ENCODE results near the gene TAOK3. TPM values are rescaled to one million over a fixed set of nuclear protein-coding genes. Genes with fewer than 3 reads are reported as not detected.
"Not testable (repeated sequence)": the region's sequence is repeated elsewhere in the genome, so short reads cannot be mapped to it uniquely, and the experiment has no call there.

The TAOK3 gene
- polyA plus RNA-seq, 3 donors from 2014 or later: 62.1 to 162 (median 75.4) TPM

DNA sequence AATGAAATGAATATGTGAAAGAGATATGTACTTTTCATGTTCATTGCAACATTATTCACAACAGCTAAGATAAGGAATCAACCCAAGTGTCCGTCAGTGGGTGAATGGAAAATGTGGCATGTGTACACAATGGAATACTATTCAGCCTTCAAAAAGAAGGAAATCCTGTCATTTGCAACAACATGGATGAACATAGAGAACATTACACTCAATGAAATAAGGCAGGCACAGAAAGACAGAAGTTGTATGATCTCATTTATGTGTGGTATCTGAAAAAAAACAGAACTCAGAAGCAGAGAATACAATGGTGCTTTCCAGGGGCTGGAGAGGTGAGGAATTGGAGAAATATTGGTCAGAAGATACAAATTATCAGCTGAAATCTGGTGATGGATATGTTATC lies 54.0 kb downstream of the TAOK3 start:
- DNase-seq: no peak
- peak overlapping the region in 2 of 6 donors; percentile 26 to 75 for H3K27ac Mint-ChIP-seq
- H3K9me3 Mint-ChIP-seq: no peaks in the 10 kb centered on the region
- no peak overlapping the region for H3K4me3 Mint-ChIP-seq
- H3K4me1 Mint-ChIP-seq: peaks cover 50 to 89% of the 10 kb centered on the region in 2 donors
- peaks cover 0 to 3% (median 0%) of the 10 kb centered on the region in 3 donors for H3K36me3 Mint-ChIP-seq
- no peaks in the 10 kb centered on the region for H3K27me3 Mint-ChIP-seq (ENCODE audit: low read depth in 3 of 3)

DNA sequence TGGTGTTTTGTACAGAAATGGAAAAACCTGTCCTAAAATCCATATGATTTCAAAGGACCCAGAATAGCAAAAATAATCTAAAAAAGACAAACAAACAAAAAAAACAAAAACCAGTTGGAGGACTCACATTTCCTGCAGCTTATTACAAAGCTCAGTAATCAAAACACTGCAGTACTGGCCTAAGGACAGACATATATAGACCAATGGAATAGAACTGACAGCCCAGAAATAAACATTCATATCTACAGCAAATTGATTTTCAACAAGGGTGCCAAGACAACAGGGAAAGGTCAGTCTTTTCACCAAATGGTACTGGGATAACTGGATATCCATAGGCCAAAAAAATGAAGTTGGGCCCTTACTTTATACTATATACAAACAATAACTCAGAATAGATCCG lies 55.0 kb downstream of the TAOK3 start:
- no peaks in the 10 kb centered on the region for H3K9me3 Mint-ChIP-seq
- H3K27ac Mint-ChIP-seq: peak overlapping the region in 1 of 6 donors; percentile 49
- H3K4me3 Mint-ChIP-seq: no peak overlapping the region
- peaks cover 0 to 3% (median 0%) of the 10 kb centered on the region in 3 donors for H3K36me3 Mint-ChIP-seq
- no peak for DNase-seq
- peaks cover 53 to 88% of the 10 kb centered on the region in 2 donors for H3K4me1 Mint-ChIP-seq
- H3K27me3 Mint-ChIP-seq (ENCODE audit: low read depth in 3 of 3): no peaks in the 10 kb centered on the region

DNA sequence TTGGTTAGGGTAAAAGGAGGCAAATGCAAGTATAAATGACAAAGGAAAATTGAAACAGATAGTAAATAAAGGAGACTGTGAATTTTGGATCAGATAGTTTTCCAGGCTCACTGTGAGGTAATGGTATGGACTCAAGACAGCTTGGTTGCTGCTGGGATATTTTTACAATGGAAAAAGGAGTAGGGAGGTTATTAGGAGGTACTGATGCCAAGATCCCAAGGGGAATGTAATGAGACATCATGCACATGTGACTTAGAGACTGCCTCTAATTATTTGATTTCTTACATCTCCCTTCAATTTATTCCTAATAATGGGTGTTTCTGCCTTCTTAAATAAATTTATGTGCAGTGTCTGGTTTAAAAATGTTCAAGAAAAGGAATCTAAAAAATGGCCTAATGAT lies 56.9 kb downstream of the TAOK3 start:
- H3K4me1 Mint-ChIP-seq: peaks cover 58 to 89% of the 10 kb centered on the region in 2 donors

DNA sequence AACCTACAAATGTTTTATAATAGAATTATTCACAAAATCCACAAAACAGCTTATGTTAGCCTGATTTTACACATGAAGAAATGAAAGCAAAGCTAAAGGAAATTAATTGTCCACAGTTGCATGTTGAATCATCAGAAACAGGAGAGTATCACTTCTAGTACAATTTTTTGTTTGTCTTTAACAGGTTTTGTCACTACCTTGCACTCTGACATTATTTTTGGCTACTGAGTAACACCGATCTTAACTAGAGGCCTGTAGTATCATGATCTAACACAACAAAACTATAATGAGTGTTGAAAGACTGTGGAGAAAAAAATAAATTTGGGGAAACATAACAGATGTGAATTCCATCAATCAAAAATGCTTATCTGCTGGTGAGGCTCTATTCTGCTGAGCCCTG lies 60.1 kb downstream of the TAOK3 start:
- peaks cover 0 to 3% (median 0%) of the 10 kb centered on the region in 3 donors for H3K36me3 Mint-ChIP-seq
- peak overlapping the region in 2 of 5 donors; percentile 3 to 31 for H3K4me3 Mint-ChIP-seq
- H3K27ac Mint-ChIP-seq: peak overlapping the region; percentile 10 to 70 (median 46)
- no peaks in the 10 kb centered on the region for H3K27me3 Mint-ChIP-seq (ENCODE audit: low read depth in 3 of 3)
- no peak for DNase-seq
- peaks cover 70 to 91% of the 10 kb centered on the region in 2 donors for H3K4me1 Mint-ChIP-seq
- H3K9me3 Mint-ChIP-seq: no peaks in the 10 kb centered on the region

More for the DNA sequence above, 56.9 kb downstream of the TAOK3 start:
- Mint-ChIP-seq H3K27ac (peak overlapping the region in 5 of 6 donors; percentile 13 to 68 (median 63)), H3K9me3 (no peaks in the 10 kb centered on the region), H3K4me3 (no peak overlapping the region), H3K27me3 (ENCODE audit: low read depth in 3 of 3) (no peaks in the 10 kb centered on the region), H3K36me3 (peaks cover 0 to 3% (median 0%) of the 10 kb centered on the region in 3 donors)
- no peak for DNase-seq

DNA sequence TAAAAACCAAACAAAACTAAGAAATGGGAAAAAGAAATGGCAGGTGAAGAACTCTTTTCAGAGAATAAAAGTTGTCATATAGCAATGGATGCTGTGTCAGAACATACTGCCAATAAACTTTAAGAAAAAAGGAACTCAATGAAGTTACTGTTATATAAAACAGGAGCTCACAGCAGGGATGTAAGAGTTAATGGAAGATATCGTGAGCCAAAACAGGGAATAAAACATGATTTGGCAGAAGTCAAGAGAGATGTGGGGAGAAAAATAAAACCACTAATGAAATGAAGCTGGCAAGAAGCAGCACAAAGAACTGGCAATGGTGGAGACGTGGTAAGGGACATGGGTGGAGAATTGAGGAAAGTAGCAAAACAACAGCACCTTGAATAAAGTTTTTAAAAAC lies 61.0 kb downstream of the TAOK3 start:
- H3K27me3 Mint-ChIP-seq (ENCODE audit: low read depth in 3 of 3): no peaks in the 10 kb centered on the region
- H3K4me1 Mint-ChIP-seq: peaks cover 76 to 97% of the 10 kb centered on the region in 2 donors
- peak overlapping the region in 5 of 6 donors; percentile 7 to 79 (median 78) for H3K27ac Mint-ChIP-seq
- no peak overlapping the region for H3K4me3 Mint-ChIP-seq
- DNase-seq: no peak
- H3K9me3 Mint-ChIP-seq: no peaks in the 10 kb centered on the region
- H3K36me3 Mint-ChIP-seq: peaks cover 0 to 3% (median 0%) of the 10 kb centered on the region in 3 donors

DNA sequence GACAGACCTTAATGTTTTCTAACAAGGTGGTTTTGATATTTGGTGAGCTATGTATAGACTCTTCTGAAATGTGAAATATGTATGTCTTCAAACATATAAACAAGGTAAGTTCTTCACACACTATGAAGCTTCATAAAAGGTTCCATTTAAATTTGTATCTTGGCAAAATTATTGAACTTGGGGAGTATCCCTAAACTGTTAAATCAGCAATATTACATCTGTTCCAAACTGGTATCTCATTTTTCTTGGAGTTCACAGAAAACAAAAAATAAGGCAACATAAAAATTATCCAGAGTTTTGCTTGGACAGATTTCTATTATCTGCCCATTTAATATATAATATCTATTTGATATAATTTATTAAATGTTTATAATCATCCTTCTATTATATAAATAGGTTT lies 62.4 kb downstream of the TAOK3 start:
- DNase-seq: no peak
- H3K36me3 Mint-ChIP-seq: peaks cover 0 to 3% (median 0%) of the 10 kb centered on the region in 3 donors
- peaks cover 67 to 97% of the 10 kb centered on the region in 2 donors for H3K4me1 Mint-ChIP-seq
- H3K27ac Mint-ChIP-seq: no peak overlapping the region
- H3K4me3 Mint-ChIP-seq: no peak overlapping the region
- no peaks in the 10 kb centered on the region for H3K9me3 Mint-ChIP-seq
- H3K27me3 Mint-ChIP-seq (ENCODE audit: low read depth in 3 of 3): no peaks in the 10 kb centered on the region

DNA sequence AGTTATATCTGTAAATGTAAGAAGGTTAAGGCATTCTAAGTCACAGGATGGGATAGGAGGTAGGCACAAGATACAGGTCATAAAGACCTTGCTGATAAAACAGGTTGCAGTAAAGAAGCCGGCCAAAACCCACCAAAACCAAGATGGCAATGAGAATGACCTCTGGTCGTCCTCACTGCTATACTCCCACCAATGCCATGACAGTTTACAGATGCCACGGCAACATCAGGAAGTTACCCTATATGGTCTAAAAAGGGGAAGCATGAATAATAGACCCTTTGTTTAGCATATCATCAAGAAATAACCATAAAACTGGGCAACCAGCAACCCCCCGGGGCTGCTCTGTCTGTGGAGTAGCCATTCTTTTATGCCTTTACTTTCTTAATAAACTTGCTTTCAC lies 64.7 kb downstream of the TAOK3 start:
- not testable (repeated sequence) for H3K9me3 Mint-ChIP-seq; H3K27me3 Mint-ChIP-seq (ENCODE audit: low read depth in 3 of 3); H3K36me3 Mint-ChIP-seq
- Mint-ChIP-seq H3K27ac (peak overlapping the region in 5 of 6 donors; percentile 12 to 76 (median 27)), H3K4me3 (peak overlapping the region in 3 of 5 donors; percentile 17 to 65 (median 20)), H3K4me1 (peaks cover 61 to 92% of the 10 kb centered on the region in 2 donors)
- peak in 1 of 3 donors; percentile 12 for DNase-seq

DNA sequence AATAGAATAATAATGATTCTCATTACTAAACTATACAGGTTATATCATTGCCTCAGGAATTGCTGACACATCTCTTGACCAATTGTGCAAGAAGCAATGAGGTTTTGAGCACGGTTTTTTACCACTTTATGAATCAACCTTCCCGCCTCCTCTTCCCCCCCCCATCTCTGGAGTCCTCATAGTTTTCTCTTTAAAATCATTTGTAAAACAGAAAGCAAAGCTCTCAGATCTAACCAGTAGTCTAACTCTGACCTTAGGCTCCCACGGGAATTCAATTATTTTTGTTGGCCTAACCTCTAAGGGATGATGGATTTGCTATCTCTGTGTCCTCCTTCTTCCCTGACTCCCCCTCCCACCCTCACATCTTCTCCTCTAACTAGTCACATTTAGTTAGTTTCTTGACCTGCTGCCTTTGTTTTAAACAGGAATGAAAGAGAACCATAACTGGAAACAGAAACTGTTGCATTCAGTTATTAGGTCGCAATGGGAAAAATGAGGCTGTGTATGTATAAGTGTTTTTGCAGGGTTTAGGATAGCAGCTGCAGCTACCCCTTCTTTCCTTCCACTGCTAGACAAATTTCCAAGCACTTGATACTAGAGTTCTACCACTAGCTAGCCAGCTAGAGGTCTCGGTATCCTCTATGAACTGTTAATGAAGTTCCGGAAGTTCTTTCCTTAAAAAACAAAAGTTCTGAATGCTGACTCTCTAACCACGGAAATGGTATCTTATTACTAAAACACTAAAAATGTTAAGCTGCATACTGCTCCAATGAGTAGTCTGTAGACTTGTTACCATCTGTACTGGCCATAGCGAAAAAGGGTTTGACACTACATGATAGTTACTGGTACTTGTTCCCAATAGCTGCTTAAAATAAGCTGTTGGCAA lies 65.4 kb downstream of the TAOK3 start:
- Mint-ChIP-seq H3K9me3 (no peaks in the 10 kb centered on the region), H3K4me1 (peaks cover 62 to 92% of the 10 kb centered on the region in 2 donors), H3K4me3 (peak overlapping the region; percentile 43 to 72 (median 65)), H3K27ac (peak overlapping the region; percentile 8 to 78 (median 66)), H3K27me3 (ENCODE audit: low read depth in 3 of 3) (no peaks in the 10 kb centered on the region), H3K36me3 (peaks cover 0 to 3% (median 0%) of the 10 kb centered on the region in 3 donors)
- peak in 1 of 3 donors; percentile 6 for DNase-seq

DNA sequence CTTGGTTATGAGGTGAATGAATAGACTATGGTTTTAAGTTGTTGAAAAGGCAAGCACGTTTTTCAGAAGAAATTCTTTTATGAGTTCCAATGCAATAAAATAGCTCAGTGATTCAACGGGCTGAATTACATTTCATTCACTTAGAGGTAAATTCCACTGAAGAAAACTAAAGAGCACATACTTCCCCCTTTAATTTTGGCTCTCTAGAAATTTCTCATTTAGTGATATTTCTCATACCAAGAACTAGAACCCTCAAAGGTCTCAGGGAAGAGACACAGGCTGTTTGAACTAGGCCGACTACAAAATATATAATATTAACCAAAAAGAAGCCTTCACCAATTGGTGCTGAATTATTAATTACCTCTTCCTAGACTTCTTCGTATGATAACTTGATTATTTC lies 68.6 kb downstream of the TAOK3 start:
- DNase-seq: no peak
- peaks cover 65 to 90% of the 10 kb centered on the region in 2 donors for H3K4me1 Mint-ChIP-seq
- H3K9me3 Mint-ChIP-seq: no peaks in the 10 kb centered on the region
- H3K27ac Mint-ChIP-seq: peak overlapping the region in 2 of 6 donors; percentile 48 to 51
- H3K4me3 Mint-ChIP-seq: no peak overlapping the region
- no peaks in the 10 kb centered on the region for H3K36me3 Mint-ChIP-seq
- no peaks in the 10 kb centered on the region for H3K27me3 Mint-ChIP-seq (ENCODE audit: low read depth in 3 of 3)

DNA sequence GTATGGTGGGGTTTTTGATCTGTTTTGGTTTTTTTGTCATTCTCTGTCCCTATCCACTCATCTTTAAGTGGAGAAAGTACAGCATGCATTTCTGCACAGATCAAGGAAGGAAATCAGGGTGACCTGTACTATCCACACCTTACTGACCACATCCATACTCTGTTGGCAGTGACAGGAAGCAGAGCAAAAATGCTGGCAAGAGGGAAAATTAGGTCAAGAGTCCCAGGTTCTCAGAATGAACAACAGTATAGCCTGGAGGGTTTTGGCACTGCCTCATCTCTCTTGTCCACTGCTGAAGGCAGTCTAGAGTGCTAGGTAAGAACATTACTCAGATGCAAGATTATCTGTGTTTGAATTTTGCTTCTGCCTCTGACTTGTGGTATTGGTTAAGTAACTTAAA lies 70.7 kb downstream of the TAOK3 start:
- peak overlapping the region in 4 of 5 donors; percentile 9 to 43 (median 16) for H3K4me3 Mint-ChIP-seq
- no peaks in the 10 kb centered on the region for H3K36me3 Mint-ChIP-seq
- no peaks in the 10 kb centered on the region for H3K27me3 Mint-ChIP-seq (ENCODE audit: low read depth in 3 of 3)
- H3K27ac Mint-ChIP-seq: peak overlapping the region; percentile 25 to 86 (median 46)
- DNase-seq: no peak
- H3K4me1 Mint-ChIP-seq: peaks cover 51 to 89% of the 10 kb centered on the region in 2 donors
- H3K9me3 Mint-ChIP-seq: no peaks in the 10 kb centered on the region

DNA sequence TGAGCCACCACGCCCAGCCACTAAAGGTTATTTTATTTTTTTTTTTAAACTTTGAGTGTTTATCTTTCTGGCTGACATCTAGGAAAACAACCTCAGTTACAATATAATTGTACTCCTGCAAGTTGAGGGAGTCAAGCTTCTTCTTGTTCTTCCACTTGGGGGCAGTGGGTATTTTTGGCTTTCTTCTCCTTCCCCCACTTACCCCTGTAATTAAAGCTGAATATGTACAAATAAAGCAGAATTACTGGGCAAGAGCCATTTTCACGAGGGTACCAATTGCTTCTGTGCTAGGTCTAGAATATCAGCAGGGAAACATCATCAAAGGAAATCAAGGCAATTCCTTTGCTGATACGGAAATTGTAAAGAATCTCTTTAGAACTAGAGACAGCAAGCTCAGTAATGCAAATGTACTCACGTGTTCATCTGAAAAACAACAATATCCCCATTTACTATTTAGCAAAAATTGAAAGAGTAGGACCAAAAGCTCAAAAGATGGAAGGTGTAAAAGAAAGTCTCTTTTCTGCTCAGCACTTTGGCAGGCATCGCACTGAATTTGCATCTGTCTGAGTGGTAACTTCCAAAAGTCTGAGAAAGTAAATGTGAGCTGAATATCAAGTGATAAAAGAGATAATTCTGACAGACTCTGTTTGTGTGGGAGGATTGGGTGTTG lies 72.8 kb downstream of the TAOK3 start:
- Mint-ChIP-seq H3K4me3 (no peak overlapping the region), H3K27me3 (ENCODE audit: low read depth in 3 of 3) (no peaks in the 10 kb centered on the region), H3K36me3 (peaks cover 0 to 5% (median 3%) of the 10 kb centered on the region in 3 donors), H3K9me3 (no peaks in the 10 kb centered on the region), H3K27ac (peak overlapping the region; percentile 31 to 80 (median 62)), H3K4me1 (peaks cover 50 to 88% of the 10 kb centered on the region in 2 donors)
- no peak for DNase-seq

DNA sequence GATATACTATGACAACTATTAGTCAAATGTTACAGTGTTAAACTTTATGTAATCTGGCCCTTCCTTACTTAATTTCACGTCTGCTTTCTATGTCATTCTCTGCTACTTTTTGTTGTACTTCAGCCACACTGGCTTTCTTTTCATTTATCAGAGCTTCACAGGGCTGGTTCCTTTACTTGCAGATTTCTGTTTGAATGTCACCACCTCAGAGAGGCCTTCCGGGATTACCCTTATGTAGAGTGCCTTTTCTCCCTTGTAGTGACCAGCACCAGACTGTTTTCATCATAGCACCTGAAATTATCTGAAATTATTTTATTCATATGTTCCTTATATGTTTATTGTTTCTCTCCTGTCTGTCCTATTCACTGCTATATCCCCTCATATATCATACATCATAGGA lies 75.4 kb downstream of the TAOK3 start:
- H3K27ac Mint-ChIP-seq: peak overlapping the region in 1 of 6 donors; percentile 43
- H3K4me1 Mint-ChIP-seq: peaks cover 34 to 76% of the 10 kb centered on the region in 2 donors
- DNase-seq: no peak
- H3K27me3 Mint-ChIP-seq (ENCODE audit: low read depth in 3 of 3): no peaks in the 10 kb centered on the region
- no peaks in the 10 kb centered on the region for H3K9me3 Mint-ChIP-seq
- no peak overlapping the region for H3K4me3 Mint-ChIP-seq
- peaks cover 0 to 8% (median 3%) of the 10 kb centered on the region in 3 donors for H3K36me3 Mint-ChIP-seq

DNA sequence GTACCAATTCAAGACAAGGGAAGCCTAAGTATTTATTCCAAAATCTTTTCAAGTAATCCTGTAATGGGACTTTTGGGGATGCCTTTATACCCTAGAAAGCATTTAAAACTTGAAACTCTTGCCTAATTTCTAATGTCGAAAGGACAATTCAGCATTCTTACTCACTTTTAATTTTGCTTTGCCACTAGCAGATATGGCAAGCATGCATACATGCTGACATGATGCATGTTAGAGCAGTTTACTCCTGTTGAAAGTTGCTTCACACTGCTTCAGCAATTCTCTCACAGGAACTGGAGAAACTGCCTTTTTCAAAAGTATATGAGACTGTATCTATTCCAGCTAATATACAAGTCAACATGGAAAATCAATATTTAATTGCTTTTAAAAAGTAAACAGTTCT lies 79.9 kb downstream of the TAOK3 start:
- DNase-seq: no peak
- H3K27ac Mint-ChIP-seq: no peak overlapping the region
- peaks cover 3 to 8% (median 3%) of the 10 kb centered on the region in 3 donors for H3K36me3 Mint-ChIP-seq
- no peaks in the 10 kb centered on the region for H3K9me3 Mint-ChIP-seq
- H3K4me1 Mint-ChIP-seq: peaks cover 20 to 54% of the 10 kb centered on the region in 2 donors
- H3K4me3 Mint-ChIP-seq: no peak overlapping the region
- no peaks in the 10 kb centered on the region for H3K27me3 Mint-ChIP-seq (ENCODE audit: low read depth in 3 of 3)

DNA sequence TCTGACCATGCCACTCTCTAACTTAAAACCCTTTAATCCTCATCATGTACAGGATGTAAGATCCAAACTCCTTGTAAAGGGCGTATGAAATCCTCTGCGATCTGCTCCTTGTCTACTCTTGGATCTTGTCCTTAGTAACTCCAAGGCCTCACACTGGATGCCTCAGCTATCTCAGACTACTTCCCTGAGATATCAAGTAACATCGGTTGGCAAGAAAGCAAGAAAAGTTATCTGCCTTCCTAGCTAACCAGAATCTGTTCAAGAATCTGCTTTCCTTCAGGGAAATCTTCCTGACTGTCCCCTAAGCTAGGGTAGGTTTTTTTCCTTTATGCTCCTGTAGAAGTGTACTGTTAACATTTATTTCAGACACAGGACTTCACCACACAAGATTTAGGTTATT lies 82.6 kb downstream of the TAOK3 start:
- no peak for DNase-seq
- H3K27me3 Mint-ChIP-seq (ENCODE audit: low read depth in 3 of 3): no peaks in the 10 kb centered on the region
- no peak overlapping the region for H3K4me3 Mint-ChIP-seq
- H3K27ac Mint-ChIP-seq: peak overlapping the region; percentile 13 to 80 (median 68)
- H3K9me3 Mint-ChIP-seq: no peaks in the 10 kb centered on the region
- peaks cover 33 to 55% of the 10 kb centered on the region in 2 donors for H3K4me1 Mint-ChIP-seq
- peaks cover 0 to 3% (median 3%) of the 10 kb centered on the region in 3 donors for H3K36me3 Mint-ChIP-seq

Measured in immature natural killer cell (primary cell).